ENCODE data around the gene UBAP2.

UBAP2 gene

GRCh38 chr9:33927694-33928093 lies 121.0 kb downstream of the UBAP2 start:
- H3K27ac ChIP-seq: peak overlapping the region; percentile 44; the same call in 1 of the 2 replicates
- no peak for TF ChIP-seq CTCF (conservative IDR thresholded peaks at IDR 0.05; ENCODE audit: low read depth)
- POLR2A ChIA-PET (ENCODE audit: low non-redundant PET): no interaction called here
- CTCF ChIA-PET: no interaction called here
- DNase-seq (ENCODE audit: low spot score): no peak

- DNase-seq (ENCODE audit: low spot score): no peak
- POLR2A ChIA-PET (ENCODE audit: low non-redundant PET): no interaction called here
- TF ChIP-seq CTCF (conservative IDR thresholded peaks at IDR 0.05; ENCODE audit: low read depth): no peak
- peak overlapping the region; percentile 44; the same call in 1 of the 2 replicates for H3K27ac ChIP-seq
- CTCF ChIA-PET: interaction anchor here (0.6 kb wide), 1 partner anchor 148 kb away, joined by 4 read pairs; no protein-coding TSS in a partner anchor
Measured at GRCh38 chr9:33926746-33927485, 121.8 kb downstream of the UBAP2 start.

DNA sequence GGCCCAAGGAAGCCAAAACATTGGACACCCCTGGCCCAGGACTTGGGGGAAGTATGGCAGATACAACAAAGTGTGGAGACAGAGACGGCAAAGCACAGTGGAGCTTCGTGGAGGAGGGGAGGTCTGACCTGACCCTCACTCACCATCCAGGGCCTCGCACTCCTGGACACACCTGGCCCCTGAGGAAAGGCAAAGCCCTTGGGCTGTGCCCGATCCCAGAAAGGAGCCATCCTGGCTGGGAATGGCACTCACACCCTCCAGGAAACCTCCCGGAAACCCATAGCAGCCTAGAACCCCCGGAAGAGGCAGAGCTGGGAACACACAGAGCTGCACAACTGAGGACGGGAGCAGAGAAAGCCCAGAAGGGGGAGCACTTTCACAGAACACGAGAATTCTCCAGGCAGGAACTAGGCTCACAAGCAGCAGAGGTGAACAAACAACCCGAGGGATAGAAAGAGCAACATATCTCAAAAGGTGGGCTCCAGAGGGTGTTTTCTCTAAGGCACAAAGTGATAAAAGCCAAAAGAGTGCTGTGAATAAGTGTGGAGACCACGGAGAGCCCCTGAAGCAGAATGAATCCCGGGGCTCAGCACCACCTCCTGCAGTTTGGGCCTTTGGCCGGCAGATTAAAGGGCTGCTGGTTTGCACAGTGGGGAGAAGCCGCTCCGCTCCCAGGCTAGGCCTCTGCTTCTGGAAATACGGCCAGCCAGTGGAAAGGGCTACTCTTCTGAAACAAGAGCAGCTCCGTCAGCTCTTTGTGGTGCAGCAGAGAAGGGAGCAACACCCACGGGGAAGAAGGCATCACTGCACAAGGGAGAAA lies 123.5 kb downstream of the UBAP2 start:
- CTCF ChIA-PET: interaction anchor here (0.6 to 1.0 kb wide), 5 partner anchors 10 to 248 kb away, joined by 3 to 4 read pairs (median 3); no protein-coding TSS in a partner anchor
- DNase-seq (ENCODE audit: low spot score): peak; percentile 30
- no peak; the same call in 1 of the 2 replicates for TF ChIP-seq CTCF (conservative IDR thresholded peaks at IDR 0.05; ENCODE audit: low read depth)
- H3K27ac ChIP-seq: peak overlapping the region; percentile 44
- POLR2A ChIA-PET (ENCODE audit: low non-redundant PET): no interaction called here

DNA sequence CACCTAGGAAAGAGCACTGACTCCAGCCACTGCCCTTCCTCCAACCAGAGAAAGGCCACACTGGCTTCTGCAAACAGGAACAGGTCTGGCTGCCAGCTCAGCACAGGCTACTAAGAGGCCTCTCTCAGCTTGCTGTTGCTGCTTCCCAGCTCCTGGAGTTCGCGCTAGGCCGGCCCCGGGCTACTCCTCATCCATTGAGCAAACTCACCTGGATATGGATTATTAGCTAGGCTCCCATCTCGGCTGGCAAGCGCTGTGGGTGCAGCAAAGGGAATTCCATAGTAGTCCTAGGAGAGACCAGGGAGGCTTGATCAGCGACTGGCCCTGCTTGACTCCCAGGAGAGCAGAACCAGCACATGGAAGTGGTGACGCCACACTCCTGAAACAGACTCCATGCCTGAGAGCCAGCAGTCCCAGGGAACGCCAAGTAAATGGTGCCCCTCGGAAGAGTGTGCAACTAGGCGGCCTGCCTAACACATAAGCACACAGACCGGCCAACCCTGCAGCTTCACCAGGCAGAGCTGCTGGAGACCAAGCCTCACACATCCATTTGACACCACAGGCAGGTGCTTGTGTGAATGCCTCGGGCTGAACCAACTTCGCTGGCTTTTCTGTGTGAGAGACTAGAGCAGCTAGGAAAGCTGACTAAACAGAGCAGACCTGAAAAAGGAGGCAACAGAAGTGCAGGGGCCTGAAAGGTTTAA lies 124.5 kb downstream of the UBAP2 start:
- ChIA-PET POLR2A (ENCODE audit: low non-redundant PET) (no interaction called here), CTCF (interaction anchor here (0.8 to 1.0 kb wide), 2 partner anchors 11 to 195 kb away, joined by 3 to 4 read pairs; no protein-coding TSS in a partner anchor)
- peak overlapping the region; percentile 44 for H3K27ac ChIP-seq
- no peak for TF ChIP-seq CTCF (conservative IDR thresholded peaks at IDR 0.05; ENCODE audit: low read depth)
- DNase-seq (ENCODE audit: low spot score): no peak

- DNase-seq (ENCODE audit: low spot score): no peak
- CTCF ChIA-PET: no interaction called here
- POLR2A ChIA-PET (ENCODE audit: low non-redundant PET): no interaction called here
- peak overlapping the region; percentile 44 for H3K27ac ChIP-seq
- no peak for TF ChIP-seq CTCF (conservative IDR thresholded peaks at IDR 0.05; ENCODE audit: low read depth)
Measured at GRCh38 chr9:33923079-33923478, 125.6 kb downstream of the UBAP2 start.

Measured in RWPE1 (cell line).